Measurements from ENCODE around the gene SLC12A2. TPM values are rescaled to one million over a fixed set of nuclear protein-coding genes. Genes with fewer than 3 reads are reported as not detected.

SLC12A2 gene
- total and polyA plus RNA-seq, 8 donors: 2.1 to 67.4 (median 10.1) TPM

DNA sequence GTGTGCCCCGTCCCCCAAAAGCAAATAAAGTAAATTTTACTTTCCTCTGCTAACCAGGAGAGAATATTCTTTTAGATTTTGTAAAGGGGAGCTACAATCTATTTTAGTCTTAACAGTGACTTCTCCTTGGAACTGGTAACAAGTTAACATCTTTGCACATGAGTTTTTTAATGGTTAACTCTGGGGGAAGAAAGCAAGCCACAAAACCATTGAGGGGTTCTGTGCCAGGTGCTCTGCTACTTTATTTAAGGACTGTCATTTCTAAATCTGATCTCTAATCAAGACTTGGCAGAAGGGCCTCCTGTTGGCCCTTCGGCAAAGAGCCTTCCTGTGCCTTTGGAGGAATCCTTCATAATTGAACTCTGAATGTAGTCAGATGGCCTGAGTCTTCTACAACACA is 153.4 kb downstream of the SLC12A2 start:
- no peaks in the 10 kb centered on the region for H3K4me1 ChIP-seq
- TF ChIP-seq, protein P1, sequence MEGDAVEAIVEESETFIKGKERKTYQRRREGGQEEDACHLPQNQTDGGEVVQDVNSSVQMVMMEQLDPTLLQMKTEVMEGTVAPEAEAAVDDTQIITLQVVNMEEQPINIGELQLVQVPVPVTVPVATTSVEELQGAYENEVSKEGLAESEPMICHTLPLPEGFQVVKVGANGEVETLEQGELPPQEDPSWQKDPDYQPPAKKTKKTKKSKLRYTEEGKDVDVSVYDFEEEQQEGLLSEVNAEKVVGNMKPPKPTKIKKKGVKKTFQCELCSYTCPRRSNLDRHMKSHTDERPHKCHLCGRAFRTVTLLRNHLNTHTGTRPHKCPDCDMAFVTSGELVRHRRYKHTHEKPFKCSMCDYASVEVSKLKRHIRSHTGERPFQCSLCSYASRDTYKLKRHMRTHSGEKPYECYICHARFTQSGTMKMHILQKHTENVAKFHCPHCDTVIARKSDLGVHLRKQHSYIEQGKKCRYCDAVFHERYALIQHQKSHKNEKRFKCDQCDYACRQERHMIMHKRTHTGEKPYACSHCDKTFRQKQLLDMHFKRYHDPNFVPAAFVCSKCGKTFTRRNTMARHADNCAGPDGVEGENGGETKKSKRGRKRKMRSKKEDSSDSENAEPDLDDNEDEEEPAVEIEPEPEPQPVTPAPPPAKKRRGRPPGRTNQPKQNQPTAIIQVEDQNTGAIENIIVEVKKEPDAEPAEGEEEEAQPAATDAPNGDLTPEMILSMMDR (IDR thresholded peaks at IDR 0.05): no peak
- H3K4me3 ChIP-seq: no peak overlapping the region
- H3K36me3 ChIP-seq: no peaks in the 10 kb centered on the region
- H3K27me3 ChIP-seq: no peaks in the 10 kb centered on the region
- FAIRE-seq (no peak), DNase-seq (no peak), ATAC-seq (no peak)
- H3K27ac ChIP-seq: no peak overlapping the region
- 48 to 57% methylated on average over 2 of the region's 2 CpGs for WGBS, 2 donors
- intact Hi-C loops (cut with DNase I): no loop called here
- H3K9me3 ChIP-seq: no peaks in the 10 kb centered on the region

DNA sequence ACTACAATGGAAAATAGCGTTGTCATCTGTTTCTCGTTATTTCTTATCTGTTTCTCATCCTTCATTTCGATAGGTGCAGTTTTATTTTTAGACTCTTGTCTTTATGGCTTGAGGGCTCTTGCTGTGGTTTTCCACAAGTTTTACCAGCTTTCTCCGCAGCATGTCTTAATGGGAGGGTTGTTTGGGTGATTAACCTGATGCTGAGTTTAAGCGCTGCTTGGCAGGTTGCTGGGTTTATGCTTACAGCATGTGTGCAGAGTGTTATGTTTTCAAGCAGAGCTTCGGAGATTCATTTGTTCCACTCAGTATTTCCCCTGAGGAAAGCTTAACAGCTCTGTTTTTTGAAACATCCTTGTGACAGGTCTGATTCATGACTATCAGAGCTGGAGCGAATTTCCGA is 154.0 kb downstream of the SLC12A2 start:
- FAIRE-seq (no peak), ATAC-seq (no peak), DNase-seq (no peak)
- TF ChIP-seq, protein P1 (IDR thresholded peaks at IDR 0.05): no peak
- no peaks in the 10 kb centered on the region for H3K4me1 ChIP-seq
- H3K9me3 ChIP-seq: no peaks in the 10 kb centered on the region
- no peak overlapping the region for H3K4me3 ChIP-seq
- H3K27ac ChIP-seq: no peak overlapping the region
- H3K27me3 ChIP-seq: no peaks in the 10 kb centered on the region
- intact Hi-C loops (cut with DNase I): no loop called here
- 69 to 76% methylated on average over 8 of the region's 8 CpGs for WGBS, 2 donors
- no peaks in the 10 kb centered on the region for H3K36me3 ChIP-seq

All from pancreas (tissue), 10 donors.